Skeletal muscle satellite cell (primary cell): Measurements from ENCODE around the gene BBS9. TPM values are rescaled to one million over a fixed set of nuclear protein-coding genes. Genes with fewer than 3 reads are reported as not detected.

ENCODE experiments used
- H3K27me3 ChIP-seq: 2 replicates; pipeline ENCODE4 v1.7.0; 2013; ENCODE audit warnings: low read length; ENCODE audit not compliant: control insufficient read depth, insufficient read depth
- H3K36me3 ChIP-seq: 2 replicates; pipeline ENCODE4 v1.7.0; 2013; ENCODE audit warnings: mild to moderate bottlenecking, control low read depth, low read length; ENCODE audit not compliant: insufficient read depth
- H3K4me1 ChIP-seq: 2 replicates; pipeline ENCODE4 v1.7.0; 2013; ENCODE audit warnings: low read length; ENCODE audit not compliant: control insufficient read depth, insufficient read depth
- H3K4me2 ChIP-seq: 2 replicates; pipeline ENCODE4 v1.7.0; 2013; ENCODE audit warnings: mild to moderate bottlenecking, low read length
- H3K4me3 ChIP-seq: 2 replicates; pipeline ENCODE4 v1.7.0; 2013; ENCODE audit warnings: low read length
- H3K9ac ChIP-seq: 2 replicates; pipeline ENCODE4 v1.7.0; 2013; ENCODE audit warnings: mild to moderate bottlenecking, low read depth, low read length, moderate library complexity
- H3K9me3 ChIP-seq: replicated peaks from 2 replicates; pipeline ENCODE4 v1.7.0; 2013; ENCODE audit warnings: mild to moderate bottlenecking, control low read depth, low read length
- small RNA-seq: library from RNA; depleted of rRNA; stranded (forward); fragments of <200 nt; gene quantifications from one replicate; pipeline ENCODE3, GENCODE V24; 2012

BBS9 gene

DNA sequence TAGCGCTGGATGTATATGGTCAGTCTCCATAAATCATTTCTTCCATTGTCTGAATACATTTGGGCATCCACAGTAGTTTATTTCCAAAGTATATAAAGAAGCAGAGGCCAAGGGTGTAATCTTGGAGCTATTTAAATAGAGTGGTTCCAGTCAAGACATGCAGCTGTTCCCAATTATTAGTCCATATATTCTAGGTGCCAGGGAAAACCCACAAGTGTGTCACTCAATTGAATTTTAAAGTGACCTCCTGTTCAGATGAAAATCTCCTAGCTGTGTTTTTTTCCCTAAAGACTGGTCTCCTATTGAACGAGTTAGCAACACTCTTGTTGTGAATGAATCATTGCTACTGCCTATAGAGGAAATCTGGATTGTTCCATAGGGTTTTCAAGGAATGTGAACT is 515.7 kb downstream of the BBS9 start:
- Histone ChIP-seq H3K4me2 (peak overlapping the region; percentile 43), H3K36me3 (no peaks in the 10 kb centered on the region), H3K9me3 (no peaks in the 10 kb centered on the region), H3K4me3 (peak overlapping the region; percentile 8), H3K9ac (no peak overlapping the region), H3K4me1 (peaks cover 32% of the 10 kb centered on the region), H3K27me3 (no peaks in the 10 kb centered on the region)

DNA sequence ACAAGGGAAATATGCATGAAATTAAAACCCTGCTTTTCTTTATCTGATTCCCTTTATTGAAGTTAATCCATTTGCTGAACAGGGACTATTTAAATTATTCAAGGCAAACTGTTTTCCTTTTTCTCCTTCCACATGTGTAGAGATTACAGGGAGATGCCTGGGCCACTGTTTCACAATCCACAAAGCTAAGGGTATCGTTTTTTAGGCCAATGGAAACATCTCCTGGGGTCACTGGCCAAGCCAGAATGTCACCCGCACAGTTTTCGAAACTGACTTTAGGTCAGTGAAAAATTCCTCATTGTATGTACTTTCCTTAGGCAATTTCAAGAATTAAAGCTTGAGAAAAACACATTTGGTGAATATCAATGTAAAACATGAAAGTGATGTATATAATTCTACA is 516.8 kb downstream of the BBS9 start:
- H3K4me3 ChIP-seq: no peak overlapping the region
- H3K9me3 ChIP-seq: no peaks in the 10 kb centered on the region
- no peaks in the 10 kb centered on the region for H3K36me3 ChIP-seq

DNA sequence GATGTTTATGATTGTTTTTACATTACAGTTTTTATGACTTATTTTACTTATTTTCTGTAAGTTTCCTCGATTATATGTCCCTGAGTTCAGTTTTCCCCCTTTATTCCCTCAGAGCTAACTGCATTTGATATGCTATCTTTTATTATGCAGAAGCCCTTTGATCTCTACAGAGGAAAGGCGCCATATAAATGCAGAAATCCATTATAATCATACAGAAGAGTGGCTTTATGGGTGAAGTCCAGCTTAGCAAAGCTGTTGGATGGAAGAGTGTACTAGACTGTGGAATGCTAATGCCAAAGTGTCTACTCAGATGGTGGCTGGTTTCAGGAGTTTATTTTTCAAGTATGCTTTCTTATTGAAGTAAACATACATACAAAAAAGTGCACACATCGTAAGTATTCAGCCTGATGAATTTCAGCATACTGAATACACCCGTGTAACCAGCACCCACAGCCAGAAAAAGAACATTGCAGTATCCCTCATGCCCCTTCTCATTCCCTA is 517.6 kb downstream of the BBS9 start:
- Histone ChIP-seq H3K4me3 (no peak overlapping the region), H3K9me3 (no peaks in the 10 kb centered on the region), H3K27me3 (no peaks in the 10 kb centered on the region), H3K36me3 (no peaks in the 10 kb centered on the region), H3K9ac (no peak overlapping the region), H3K4me1 (peaks cover 29% of the 10 kb centered on the region), H3K4me2 (no peak overlapping the region)

More for the DNA sequence above, 516.8 kb downstream of the BBS9 start:
- Histone ChIP-seq H3K4me2 (no peak overlapping the region), H3K9ac (no peak overlapping the region), H3K27me3 (no peaks in the 10 kb centered on the region), H3K4me1 (peaks cover 29% of the 10 kb centered on the region)

DNA sequence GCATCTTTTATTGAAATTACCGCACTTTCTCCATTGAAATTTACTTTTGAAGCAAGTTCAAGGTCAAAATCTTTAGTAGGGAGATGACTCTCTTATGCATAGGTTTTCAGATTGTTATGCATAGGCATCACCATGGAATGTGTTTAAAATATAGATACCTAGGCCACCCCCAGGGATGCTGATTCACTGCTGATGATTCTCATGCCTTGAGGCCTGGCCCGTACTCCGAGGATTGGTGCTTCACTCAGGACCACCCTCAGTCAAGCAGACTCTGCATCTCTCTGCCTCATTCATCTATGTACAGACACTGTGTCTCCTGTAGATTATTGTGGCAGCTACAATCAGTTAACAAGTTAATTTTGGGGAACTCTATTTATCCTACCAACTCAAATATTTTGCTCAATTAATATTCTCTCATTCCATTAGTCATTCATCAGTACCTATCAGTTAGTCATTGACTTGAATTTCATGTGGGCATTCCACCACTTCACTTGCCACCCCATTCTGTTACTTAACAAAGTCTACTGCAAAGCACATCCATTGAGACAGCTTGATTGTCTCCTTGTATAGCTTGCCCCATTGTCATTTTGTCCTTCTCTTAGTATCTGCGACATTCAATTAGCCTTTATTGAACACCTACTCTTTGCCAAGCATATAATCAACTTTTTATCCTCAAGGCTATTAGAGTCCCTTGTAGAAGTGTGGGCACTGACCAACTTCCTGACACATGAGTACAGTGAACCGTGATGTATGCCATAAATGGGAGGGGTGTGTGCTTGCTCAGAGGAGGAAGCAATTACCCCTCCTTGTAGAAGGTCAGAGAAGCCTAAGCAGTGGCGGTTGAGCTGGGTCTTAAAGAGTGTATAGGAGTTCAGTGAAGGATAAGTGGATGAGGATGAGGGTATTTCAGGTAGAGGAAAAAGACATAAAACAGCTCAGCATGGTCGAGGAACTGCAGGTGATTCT is 520.4 kb downstream of the BBS9 start:
- H3K9me3 ChIP-seq: no peaks in the 10 kb centered on the region
- H3K9ac ChIP-seq: no peak overlapping the region
- no peaks in the 10 kb centered on the region for H3K36me3 ChIP-seq
- no peak overlapping the region for H3K4me2 ChIP-seq
- no peak overlapping the region for H3K4me3 ChIP-seq
- no peaks in the 10 kb centered on the region for H3K27me3 ChIP-seq
- peaks cover 11% of the 10 kb centered on the region for H3K4me1 ChIP-seq

DNA sequence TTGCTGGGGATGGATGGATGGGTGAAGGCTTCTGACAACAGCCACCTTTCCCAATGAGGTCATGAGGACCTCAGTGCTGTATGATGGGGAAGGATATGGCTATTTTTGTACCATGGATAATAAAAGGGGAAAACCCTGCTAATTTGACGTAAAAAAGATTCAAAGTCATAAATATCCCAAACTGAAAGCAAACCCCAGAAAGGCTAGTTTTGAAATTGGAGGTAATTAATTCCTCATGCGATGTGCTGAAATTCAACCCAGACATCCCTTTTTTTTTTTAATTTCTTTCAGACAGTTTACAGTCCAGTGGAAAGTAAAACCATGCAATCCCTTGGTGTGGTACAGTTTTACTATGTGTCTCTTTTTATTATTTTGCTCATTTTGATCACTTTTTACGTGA is 521.5 kb downstream of the BBS9 start:
- Histone ChIP-seq H3K9ac (no peak overlapping the region), H3K4me3 (no peak overlapping the region), H3K4me1 (peaks cover under 1% of the 10 kb centered on the region)

DNA sequence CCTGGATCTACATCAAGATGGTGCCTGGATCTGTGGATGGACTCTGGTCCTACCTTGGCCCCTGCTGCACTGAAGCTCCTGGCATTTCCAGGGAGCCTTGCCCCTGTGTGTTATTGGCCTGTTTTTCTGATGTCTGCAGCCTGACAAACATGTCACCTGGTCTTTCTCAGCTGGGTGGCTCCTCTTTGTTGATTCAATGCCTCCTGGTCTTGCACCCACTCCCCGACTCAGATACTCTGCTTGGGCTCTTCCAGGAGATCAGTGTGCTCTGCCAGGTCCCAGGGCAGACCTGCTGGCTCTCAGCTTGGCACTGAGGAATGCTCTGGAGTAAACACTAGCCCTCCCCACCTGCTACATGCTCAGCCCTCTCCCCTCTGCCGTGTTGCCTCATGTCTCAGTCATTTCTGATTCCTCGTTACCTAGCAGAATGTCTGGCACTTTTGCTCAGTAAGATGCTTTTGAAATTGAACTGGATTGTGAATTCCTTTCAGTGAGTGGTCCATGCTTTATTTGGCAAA is 522.7 kb downstream of the BBS9 start:
- Histone ChIP-seq H3K4me2 (no peak overlapping the region), H3K4me1 (no peaks in the 10 kb centered on the region), H3K27me3 (no peaks in the 10 kb centered on the region), H3K9me3 (no peaks in the 10 kb centered on the region), H3K36me3 (no peaks in the 10 kb centered on the region), H3K4me3 (no peak overlapping the region), H3K9ac (no peak overlapping the region)

More for the DNA sequence above, 521.5 kb downstream of the BBS9 start:
- Histone ChIP-seq H3K9me3 (no peaks in the 10 kb centered on the region), H3K27me3 (no peaks in the 10 kb centered on the region), H3K36me3 (no peaks in the 10 kb centered on the region), H3K4me2 (no peak overlapping the region)

DNA sequence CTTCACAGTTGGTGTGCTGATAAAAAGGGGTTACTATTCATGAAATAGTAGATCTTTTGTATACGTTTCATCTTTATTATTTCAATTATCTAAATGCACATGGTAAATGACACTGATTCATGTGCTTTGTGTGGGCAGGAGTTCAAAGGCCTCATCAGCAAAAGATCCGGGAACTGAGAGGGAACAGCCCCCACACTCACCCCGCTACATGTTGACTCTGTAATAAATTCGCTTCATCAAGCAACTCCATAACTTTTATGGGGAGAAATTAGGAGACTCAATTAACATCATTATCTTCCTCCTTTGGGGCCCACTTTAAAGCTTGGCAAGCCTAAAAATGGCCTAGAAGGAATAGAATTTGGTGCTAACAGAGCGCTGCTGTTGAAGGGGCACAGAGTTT is 525.3 kb downstream of the BBS9 start:
- Histone ChIP-seq H3K27me3 (no peaks in the 10 kb centered on the region), H3K36me3 (no peaks in the 10 kb centered on the region), H3K4me1 (no peaks in the 10 kb centered on the region), H3K4me3 (no peak overlapping the region), H3K9ac (no peak overlapping the region), H3K4me2 (no peak overlapping the region), H3K9me3 (no peaks in the 10 kb centered on the region)

Small RNAs within 50 kb of the gene (small RNA-seq; reads per million reads assigned to genes)
- gene AC007312.1 (not detected), gene AC074338.1 (not detected), gene RNA5SP229 (not detected)
